ENCODE measurements around the gene ZBED4. TPM values are rescaled to one million over a fixed set of nuclear protein-coding genes. Genes with fewer than 3 reads are reported as not detected.

ZBED4 gene
- total and polyA plus RNA-seq, 4 donors, result 2.1 to 10.3 (median 4.8) TPM

- peaks cover 7 to 27% (median 20%) of the 10 kb centered on the region in 4 donors for H3K4me1 ChIP-seq (ENCODE audit: control insufficient read depth in 4 of 4, insufficient read depth in 4 of 4, low read length in 3 of 4)
- WGBS, result 51% methylated on average over 9 of the region's 9 CpGs
- H3K36me3 ChIP-seq (ENCODE audit: control insufficient read depth in 4 of 4, insufficient read depth in 3 of 4, low read depth in 1 of 4, low read length in 3 of 4), result no peaks in the 10 kb centered on the region
- no peak overlapping the region for H3K4me3 ChIP-seq (ENCODE audit: low read depth in 1 of 3, low read length in 3 of 3)
- H3K9me3 ChIP-seq (ENCODE audit: control insufficient read depth in 4 of 4, low read length in 3 of 4), result no peaks in the 10 kb centered on the region
- peak overlapping the region in 1 of 2 donors; percentile 7 for H3K9ac ChIP-seq (ENCODE audit: low read depth in 1 of 2, low read length in 2 of 2)
- H3K27me3 ChIP-seq (ENCODE audit: control insufficient read depth in 4 of 4, insufficient read depth in 4 of 4, low read length in 3 of 4), result no peaks in the 10 kb centered on the region
- TF ChIP-seq JUND (IDR thresholded peaks at IDR 0.05), result no peak
- no peak for TF ChIP-seq RXRA (IDR thresholded peaks at IDR 0.05)
- no peak for TF ChIP-seq YY1 (IDR thresholded peaks at IDR 0.05)
- no peak for TF ChIP-seq REST (IDR thresholded peaks at IDR 0.05)
- TF ChIP-seq ATF3 (IDR thresholded peaks at IDR 0.05), result no peak
- TF ChIP-seq CTCF (IDR thresholded peaks at IDR 0.05; ENCODE audit: low read depth, low read length, missing input control), result no peak
- TF ChIP-seq RAD21 (IDR thresholded peaks at IDR 0.05), result no peak
- TF ChIP-seq TAF1 (conservative IDR thresholded peaks at IDR 0.05), result no peak
- TF ChIP-seq EGR1 (IDR thresholded peaks at IDR 0.05; ENCODE audit: low read depth in 2 of 2), result no peak
- TF ChIP-seq HNF4G (IDR thresholded peaks at IDR 0.05), result no peak
- TF ChIP-seq GABPA (IDR thresholded peaks at IDR 0.05 in 1 of 2, conservative IDR thresholded peaks at IDR 0.05 in 1 of 2), result no peak
- no peak overlapping the region for H3K27ac ChIP-seq (ENCODE audit: low read depth in 1 of 2, low read length in 2 of 2)
- DNase-seq (ENCODE audit: low spot score), result no peak
Measured at GRCh38 chr22:49855251-49855911, 1.7 kb downstream of the ZBED4 start.

GRCh38 chr22:49856343-49856742, 2.7 kb downstream of the ZBED4 start:
- no peaks in the 10 kb centered on the region for H3K27me3 ChIP-seq (ENCODE audit: control insufficient read depth in 4 of 4, insufficient read depth in 4 of 4, low read length in 3 of 4)
- no peaks in the 10 kb centered on the region for H3K9me3 ChIP-seq (ENCODE audit: control insufficient read depth in 4 of 4, low read length in 3 of 4)
- no peak overlapping the region for H3K4me3 ChIP-seq (ENCODE audit: low read depth in 1 of 3, low read length in 3 of 3)
- no peaks in the 10 kb centered on the region for H3K36me3 ChIP-seq (ENCODE audit: control insufficient read depth in 4 of 4, insufficient read depth in 3 of 4, low read depth in 1 of 4, low read length in 3 of 4)
- WGBS, result 96% methylated on average over 23 of the region's 23 CpGs
- H3K4me1 ChIP-seq (ENCODE audit: control insufficient read depth in 4 of 4, insufficient read depth in 4 of 4, low read length in 3 of 4), result peaks cover 7 to 27% (median 20%) of the 10 kb centered on the region in 4 donors
- no peak overlapping the region for H3K9ac ChIP-seq (ENCODE audit: low read depth in 1 of 2, low read length in 2 of 2)
- H3K27ac ChIP-seq (ENCODE audit: low read depth in 1 of 2, low read length in 2 of 2), result no peak overlapping the region
- no peak for DNase-seq (ENCODE audit: low spot score)
- TF ChIP-seq JUND (IDR thresholded peaks at IDR 0.05) (no peak), FOXA2 (IDR thresholded peaks at IDR 0.05) (no peak), CTCF (IDR thresholded peaks at IDR 0.05; ENCODE audit: low read depth, low read length, missing input control) (no peak)
